Upper lobe of left lung (tissue), 4 donors: ENCODE measurements around the gene GLYAT.

Experiments
- CTCF ChIP-seq, 6 experiments: fragments of 450-650 bp in 4 of 6; fragments of 200-600 bp in 2 of 6; sonication (generic) in 2 of 6; IDR thresholded peaks; one replicate each; pipeline ENCODE4 v1.5.1; 2016 to 2019; ENCODE audit warnings: antibody characterized with exemption in 6 of 6
- POLR2A ChIP-seq, 4 donors: fragments of 450-650 bp; IDR thresholded peaks; one replicate each; pipeline ENCODE4 v1.5.1; 2016 to 2017; ENCODE audit warnings: antibody characterized with exemption in 4 of 4, mild to moderate bottlenecking in 2 of 4

- TF ChIP-seq CTCF (IDR thresholded peaks at IDR 0.05), result no peak
- TF ChIP-seq POLR2A (IDR thresholded peaks at IDR 0.05), result no peak
Measured at GRCh38 chr11:58775066-58775708, 43.4 kb upstream of the GLYAT start.
